Naive B cell (primary cell): ENCODE data around the gene SLC25A34. TPM values are rescaled to one million over a fixed set of nuclear protein-coding genes. Genes with fewer than 3 reads are reported as not detected.

Experiments
- polyA plus RNA-seq, 6 donors: library from polyadenylated mRNA; unstranded; fragments of 300-500 nt; fragmentation: Illumina TruSeq; gene quantifications; one replicate each; pipeline ENCODE4 v1.2.3, GENCODE V29; 2021; ENCODE audit warnings: low read depth in 6 of 6

SLC25A34 gene
- polyA plus RNA-seq, 6 donors from 2014 or later, result 0.73 to 1.3 TPM; not detected in 4

Other genes starting within 250 kb of the SLC25A34 start
- gene CASP9, start 212.0 kb upstream of the SLC25A34 start, polyA plus RNA-seq, result 10 to 100 TPM in 5 of 6 donors, 1 to 10 TPM in 1; 4.8 to 17.7 (median 14.7) TPM
- gene DNAJC16, start 209.4 kb upstream of the SLC25A34 start, polyA plus RNA-seq, result 10 to 100 TPM in 4 of 6 donors, 1 to 10 TPM in 2; 8.5 to 15.4 (median 14.4) TPM
- 1 to 10 TPM; 2.4 to 7.4 (median 3.8) TPM for gene AGMAT, start 151.2 kb upstream of the SLC25A34 start, polyA plus RNA-seq
- gene DDI2, start 118.8 kb upstream of the SLC25A34 start, polyA plus RNA-seq, result 1 to 10 TPM; 2.5 to 7.1 (median 5.7) TPM
- 10 to 100 TPM in 3 of 6 donors, 1 to 10 TPM in 3; 1.9 to 13.7 (median 8.9) TPM for gene PLEKHM2, start 51.9 kb upstream of the SLC25A34 start, polyA plus RNA-seq
- gene TMEM82, start 6.2 kb downstream of the SLC25A34 start, polyA plus RNA-seq, result not detected
- gene FBLIM1, start 22.5 kb downstream of the SLC25A34 start, polyA plus RNA-seq, result not detected
- gene UQCRHL, start 71.4 kb downstream of the SLC25A34 start, polyA plus RNA-seq, result 1 to 10 TPM in 3 of 6 donors, under 1 TPM in 3; 0.11 to 1.3 (median 0.94) TPM
- 10 to 100 TPM in 4 of 6 donors, 1 to 10 TPM in 1, under 1 TPM in 1; 0.96 to 63.0 (median 11.5) TPM for gene SPEN, start 111.4 kb downstream of the SLC25A34 start, polyA plus RNA-seq
- 10 to 100 TPM in 3 of 6 donors, 1 to 10 TPM in 3; 3.6 to 34.9 (median 10.0) TPM for gene ZBTB17, start 239.8 kb downstream of the SLC25A34 start, polyA plus RNA-seq